ENCODE measurements around the gene ANKRD23.

ANKRD23 gene

DNA sequence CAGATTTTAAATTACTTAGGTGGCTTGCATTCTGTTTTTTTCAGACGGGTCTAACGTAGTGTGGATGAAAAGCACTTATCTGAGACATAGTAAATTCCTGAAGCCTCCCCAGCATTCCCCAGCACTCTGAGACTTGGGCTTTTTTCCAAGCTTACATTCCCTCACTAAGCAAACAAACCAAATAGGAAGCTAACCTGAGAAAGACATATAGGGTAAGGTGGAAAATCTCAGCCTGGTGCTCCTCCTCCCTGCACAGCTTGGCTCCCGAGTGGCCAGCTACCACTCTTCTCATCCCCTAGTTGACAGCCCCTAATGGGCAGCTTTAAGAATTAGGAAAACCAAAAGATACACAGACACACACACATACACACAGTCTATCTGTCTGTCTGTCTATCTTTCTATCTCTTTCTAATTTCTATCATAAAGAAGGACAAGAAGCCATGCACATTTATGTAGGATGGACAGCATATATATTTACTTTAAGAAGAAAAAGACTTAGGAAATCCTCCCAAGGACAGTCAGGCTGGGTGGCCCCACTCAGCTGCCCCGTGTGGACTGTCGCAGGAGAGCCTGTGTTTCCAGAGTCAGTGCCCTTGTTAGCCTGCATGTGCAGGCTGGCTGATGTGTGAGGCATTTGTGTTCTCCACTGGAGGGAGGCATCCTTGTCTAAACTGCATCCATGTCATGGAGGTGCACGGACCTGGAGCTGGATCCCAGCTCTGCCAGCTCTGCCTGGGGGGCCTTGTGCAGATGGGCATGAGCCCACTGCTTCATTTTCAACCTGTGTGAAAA lies 19.5 kb downstream of the ANKRD23 start:
- peaks cover under 1% of the 10 kb centered on the region for H3K4me1 ChIP-seq (ENCODE audit: insufficient read depth, insufficient read length)
- H3K27me3 ChIP-seq (ENCODE audit: insufficient read depth, insufficient read length): no peaks in the 10 kb centered on the region
- no peak overlapping the region for H3K4me3 ChIP-seq (ENCODE audit: insufficient read length, low read depth)
- TF ChIP-seq ZNF274 (IDR thresholded peaks at IDR 0.05; ENCODE audit: low read depth, low read length): no peak
- no peak for TF ChIP-seq YY1 (IDR thresholded peaks at IDR 0.05; ENCODE audit: insufficient read depth, insufficient read length)
- no peak for TF ChIP-seq SUZ12 (IDR thresholded peaks at IDR 0.05; ENCODE audit: extremely low read depth, insufficient read depth, insufficient read length)
- no peak overlapping the region for H3K9ac ChIP-seq (ENCODE audit: insufficient read length, low read depth)
- no peak for DNase-seq (ENCODE audit: low read depth, low spot score)
- peaks cover 57% of the 10 kb centered on the region for H3K36me3 ChIP-seq (ENCODE audit: insufficient read depth, insufficient read length, low read length)
- H3K9me3 ChIP-seq (ENCODE audit: insufficient read depth, low read length): no peaks in the 10 kb centered on the region

DNA sequence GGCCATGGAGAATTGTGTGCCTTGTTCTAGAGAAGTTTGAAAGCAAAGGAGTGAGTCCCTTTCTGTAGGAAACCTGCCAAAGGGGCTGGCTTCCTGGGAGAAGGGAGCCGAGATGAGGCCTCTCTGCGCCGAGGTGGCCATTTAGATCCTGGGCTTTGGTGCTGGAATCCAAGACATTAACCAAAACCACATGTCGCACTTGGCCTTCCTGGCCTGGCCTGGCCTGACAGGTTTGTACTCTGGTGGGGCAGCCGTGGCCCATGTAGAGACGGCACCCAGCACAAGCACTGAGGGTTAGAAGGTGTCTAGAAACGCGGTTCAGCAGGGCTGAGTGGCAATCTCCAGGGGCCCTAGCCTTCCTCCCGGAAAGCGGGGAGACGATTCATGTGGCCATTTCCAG lies 20.6 kb downstream of the ANKRD23 start:
- H3K36me3 ChIP-seq (ENCODE audit: insufficient read depth, insufficient read length, low read length): peaks cover 54% of the 10 kb centered on the region

DNA sequence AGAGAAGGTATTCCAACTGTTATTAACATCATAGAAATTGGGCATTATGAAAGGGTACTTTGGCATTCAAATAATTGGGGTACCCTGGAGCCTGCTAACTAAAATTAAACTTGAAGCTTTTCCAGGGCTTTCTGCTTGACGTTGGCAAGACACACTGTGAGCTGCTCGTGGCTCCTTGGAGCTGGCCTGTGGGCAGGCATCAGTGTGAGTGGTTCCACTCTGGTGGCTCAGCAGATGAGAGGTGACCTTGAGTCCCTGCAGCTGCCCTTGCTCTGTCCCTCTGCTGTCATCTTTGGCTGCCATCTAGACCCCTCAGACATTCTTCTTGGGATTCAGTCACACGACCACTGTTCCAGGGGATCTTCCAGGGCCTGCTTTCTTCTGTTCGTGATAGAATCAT lies 21.0 kb downstream of the ANKRD23 start:
- Histone ChIP-seq H3K36me3 (ENCODE audit: insufficient read depth, insufficient read length, low read length) (peaks cover 49% of the 10 kb centered on the region), H3K9me3 (ENCODE audit: insufficient read depth, low read length) (no peaks in the 10 kb centered on the region), H3K27me3 (ENCODE audit: insufficient read depth, insufficient read length) (peaks cover 3% of the 10 kb centered on the region), H3K4me1 (ENCODE audit: insufficient read depth, insufficient read length) (peaks cover 8% of the 10 kb centered on the region), H3K9ac (ENCODE audit: insufficient read length, low read depth) (no peak overlapping the region), H3K4me3 (ENCODE audit: insufficient read length, low read depth) (no peak overlapping the region)
- TF ChIP-seq SUZ12 (IDR thresholded peaks at IDR 0.05; ENCODE audit: extremely low read depth, insufficient read depth, insufficient read length) (no peak), YY1 (IDR thresholded peaks at IDR 0.05; ENCODE audit: insufficient read depth, insufficient read length) (no peak), ZNF274 (IDR thresholded peaks at IDR 0.05; ENCODE audit: low read depth, low read length) (no peak)
- no peak for DNase-seq (ENCODE audit: low read depth, low spot score)

More for the DNA sequence above, 20.6 kb downstream of the ANKRD23 start:
- Histone ChIP-seq H3K9me3 (ENCODE audit: insufficient read depth, low read length) (no peaks in the 10 kb centered on the region), H3K4me1 (ENCODE audit: insufficient read depth, insufficient read length) (peaks cover 8% of the 10 kb centered on the region), H3K4me3 (ENCODE audit: insufficient read length, low read depth) (no peak overlapping the region), H3K9ac (ENCODE audit: insufficient read length, low read depth) (no peak overlapping the region), H3K27me3 (ENCODE audit: insufficient read depth, insufficient read length) (no peaks in the 10 kb centered on the region)
- DNase-seq (ENCODE audit: low read depth, low spot score): no peak
- no peak for TF ChIP-seq SUZ12 (IDR thresholded peaks at IDR 0.05; ENCODE audit: extremely low read depth, insufficient read depth, insufficient read length)
- no peak for TF ChIP-seq YY1 (IDR thresholded peaks at IDR 0.05; ENCODE audit: insufficient read depth, insufficient read length)
- TF ChIP-seq ZNF274 (IDR thresholded peaks at IDR 0.05; ENCODE audit: low read depth, low read length): no peak

DNA sequence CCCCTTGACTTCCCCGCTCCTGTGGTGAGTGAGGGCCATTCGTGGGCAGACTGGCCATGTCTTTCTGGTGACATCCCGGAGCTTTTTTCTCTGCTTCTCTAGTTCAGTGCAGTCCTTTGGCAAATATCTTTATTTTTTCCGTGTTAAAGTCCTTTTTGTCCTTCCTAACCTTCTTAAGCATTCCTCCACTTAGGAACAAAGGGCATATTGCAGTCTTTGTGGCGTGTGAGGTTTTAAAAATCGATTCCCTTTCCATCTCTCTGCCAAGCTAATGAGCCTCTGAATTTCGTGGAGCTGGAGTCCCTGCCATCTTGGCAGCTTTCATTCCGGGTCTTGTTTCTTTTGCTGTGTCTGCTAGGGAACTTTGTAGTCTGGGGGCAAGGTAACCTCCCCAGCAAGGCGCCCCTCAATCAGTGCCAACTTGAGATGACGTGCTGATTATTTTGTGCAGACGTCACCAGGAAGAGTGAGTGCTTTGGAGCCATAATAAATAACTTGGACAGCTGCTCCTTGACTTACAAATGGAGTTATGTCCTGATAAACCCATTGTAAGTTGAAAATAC lies 22.6 kb downstream of the ANKRD23 start:
- Histone ChIP-seq H3K4me1 (ENCODE audit: insufficient read depth, insufficient read length) (peaks cover 11% of the 10 kb centered on the region), H3K4me3 (ENCODE audit: insufficient read length, low read depth) (no peak overlapping the region), H3K9me3 (ENCODE audit: insufficient read depth, low read length) (no peaks in the 10 kb centered on the region), H3K9ac (ENCODE audit: insufficient read length, low read depth) (no peak overlapping the region), H3K36me3 (ENCODE audit: insufficient read depth, insufficient read length, low read length) (peaks cover 36% of the 10 kb centered on the region), H3K27me3 (ENCODE audit: insufficient read depth, insufficient read length) (peaks cover 12% of the 10 kb centered on the region)
- TF ChIP-seq ZNF274 (IDR thresholded peaks at IDR 0.05; ENCODE audit: low read depth, low read length) (no peak), YY1 (IDR thresholded peaks at IDR 0.05; ENCODE audit: insufficient read depth, insufficient read length) (no peak), SUZ12 (IDR thresholded peaks at IDR 0.05; ENCODE audit: extremely low read depth, insufficient read depth, insufficient read length) (no peak)
- no peak for DNase-seq (ENCODE audit: low read depth, low spot score)

DNA sequence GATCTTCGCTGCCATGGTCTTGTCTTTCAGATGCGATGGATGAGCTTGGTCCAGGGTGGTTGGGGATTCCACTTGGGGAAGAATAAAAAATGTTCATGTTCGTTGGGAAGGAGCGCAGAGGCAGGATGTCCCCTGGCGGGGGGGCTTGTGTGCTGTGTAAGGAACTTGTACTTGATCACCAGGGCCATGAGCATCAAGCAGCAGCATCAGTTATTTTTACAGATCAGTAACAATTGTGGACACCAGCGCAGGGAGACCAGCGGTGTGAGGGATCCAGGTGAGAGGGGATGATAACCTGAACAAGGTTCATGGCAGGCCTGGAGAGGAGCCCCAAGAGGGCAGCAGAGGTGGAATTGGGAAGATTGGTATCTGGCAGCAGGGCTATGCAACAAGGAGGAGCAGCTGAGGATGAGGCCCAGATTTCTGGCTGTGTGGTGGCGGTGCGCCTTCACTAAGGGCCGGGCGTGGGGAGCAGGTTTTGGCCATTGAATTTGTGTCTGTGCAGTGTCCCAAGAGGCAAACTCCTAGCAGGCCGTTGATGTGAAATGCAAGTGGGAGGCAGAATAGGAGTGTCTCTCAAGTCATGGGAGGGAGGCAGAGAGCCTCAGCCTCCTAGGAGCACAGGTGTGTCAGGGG lies 23.8 kb downstream of the ANKRD23 start:
- Histone ChIP-seq H3K36me3 (ENCODE audit: insufficient read depth, insufficient read length, low read length) (peaks cover 27% of the 10 kb centered on the region), H3K4me1 (ENCODE audit: insufficient read depth, insufficient read length) (peaks cover 11% of the 10 kb centered on the region), H3K9ac (ENCODE audit: insufficient read length, low read depth) (no peak overlapping the region), H3K9me3 (ENCODE audit: insufficient read depth, low read length) (no peaks in the 10 kb centered on the region), H3K4me3 (ENCODE audit: insufficient read length, low read depth) (no peak overlapping the region), H3K27me3 (ENCODE audit: insufficient read depth, insufficient read length) (peaks cover 19% of the 10 kb centered on the region)
- TF ChIP-seq ZNF274 (IDR thresholded peaks at IDR 0.05; ENCODE audit: low read depth, low read length) (no peak), YY1 (IDR thresholded peaks at IDR 0.05; ENCODE audit: insufficient read depth, insufficient read length) (no peak), SUZ12 (IDR thresholded peaks at IDR 0.05; ENCODE audit: extremely low read depth, insufficient read depth, insufficient read length) (no peak)
- DNase-seq (ENCODE audit: low read depth, low spot score): no peak

DNA sequence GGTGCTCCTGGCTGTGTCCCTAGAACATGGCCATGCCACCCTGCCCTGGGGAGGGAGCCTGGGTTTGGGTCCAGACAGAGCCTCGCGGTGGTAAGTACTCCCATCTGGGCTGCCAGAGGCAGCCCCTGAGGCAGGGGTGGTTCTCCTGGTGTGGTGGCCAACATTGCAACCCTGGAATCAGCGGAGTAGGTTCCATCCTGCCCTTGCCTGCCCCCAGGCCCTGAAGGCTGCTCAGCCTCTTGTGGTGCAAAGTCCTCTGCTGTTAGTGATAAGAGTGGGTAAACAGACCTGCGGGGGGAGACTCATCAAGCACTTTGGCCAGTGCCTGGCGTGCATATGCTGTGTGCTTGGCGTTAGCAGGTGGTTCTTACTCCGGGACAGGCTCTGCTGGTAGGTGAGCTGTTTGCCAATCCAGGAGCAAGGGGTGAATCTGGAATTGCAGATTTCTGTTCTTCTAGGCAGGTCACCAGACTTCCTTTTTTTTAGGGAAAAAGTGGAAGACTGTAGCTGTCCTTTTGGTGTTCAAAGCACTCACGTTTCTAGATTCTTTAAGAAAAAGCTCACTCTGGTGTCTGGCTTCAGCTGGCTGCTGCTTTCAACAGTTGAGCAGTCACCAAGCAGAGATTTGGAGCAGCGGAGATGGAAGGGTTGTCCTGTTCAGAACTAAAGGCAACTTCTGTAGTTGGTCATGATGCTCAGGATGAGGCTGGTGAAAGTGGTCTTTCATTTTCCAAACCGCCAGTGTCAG lies 24.5 kb downstream of the ANKRD23 start:
- H3K36me3 ChIP-seq (ENCODE audit: insufficient read depth, insufficient read length, low read length): peaks cover 22% of the 10 kb centered on the region
- H3K4me3 ChIP-seq (ENCODE audit: insufficient read length, low read depth): no peak overlapping the region
- H3K9me3 ChIP-seq (ENCODE audit: insufficient read depth, low read length): no peaks in the 10 kb centered on the region
- no peak for TF ChIP-seq SUZ12 (IDR thresholded peaks at IDR 0.05; ENCODE audit: extremely low read depth, insufficient read depth, insufficient read length)
- no peak for TF ChIP-seq YY1 (IDR thresholded peaks at IDR 0.05; ENCODE audit: insufficient read depth, insufficient read length)
- no peak for TF ChIP-seq ZNF274 (IDR thresholded peaks at IDR 0.05; ENCODE audit: low read depth, low read length)
- H3K9ac ChIP-seq (ENCODE audit: insufficient read length, low read depth): no peak overlapping the region
- peaks cover 21% of the 10 kb centered on the region for H3K27me3 ChIP-seq (ENCODE audit: insufficient read depth, insufficient read length)
- DNase-seq (ENCODE audit: low read depth, low spot score): no peak
- H3K4me1 ChIP-seq (ENCODE audit: insufficient read depth, insufficient read length): peaks cover 11% of the 10 kb centered on the region

Data from NT2/D1 (cell line).